Measurements from ENCODE around the gene CLSTN3. TPM values are rescaled to one million over a fixed set of nuclear protein-coding genes. Genes with fewer than 3 reads are reported as not detected.

Gene CLSTN3
- total and polyA plus RNA-seq, 2 experiments from 2014 or later, result 5.0 to 46.9 TPM

DNA sequence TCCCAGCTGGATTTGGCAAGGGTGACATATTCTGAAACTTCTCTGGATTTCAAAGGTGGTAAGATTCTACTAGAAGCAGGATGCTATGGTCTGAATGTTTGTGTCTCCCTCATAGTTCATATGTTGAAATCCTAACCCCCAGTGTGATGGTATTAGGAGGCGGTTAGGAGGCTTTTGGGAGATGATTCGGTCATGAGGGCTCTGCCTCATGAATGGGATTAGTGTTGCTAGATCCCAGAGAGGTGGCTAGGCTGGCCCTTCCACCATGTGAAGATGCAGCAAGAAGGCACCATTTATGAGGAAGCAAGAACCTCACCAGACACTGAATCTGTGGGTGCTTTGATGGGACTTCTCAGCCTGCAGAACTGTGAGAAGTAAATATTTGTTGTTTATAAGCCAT is 48.3 kb downstream of the CLSTN3 start (continued):
- TF ChIP-seq, protein P1, sequence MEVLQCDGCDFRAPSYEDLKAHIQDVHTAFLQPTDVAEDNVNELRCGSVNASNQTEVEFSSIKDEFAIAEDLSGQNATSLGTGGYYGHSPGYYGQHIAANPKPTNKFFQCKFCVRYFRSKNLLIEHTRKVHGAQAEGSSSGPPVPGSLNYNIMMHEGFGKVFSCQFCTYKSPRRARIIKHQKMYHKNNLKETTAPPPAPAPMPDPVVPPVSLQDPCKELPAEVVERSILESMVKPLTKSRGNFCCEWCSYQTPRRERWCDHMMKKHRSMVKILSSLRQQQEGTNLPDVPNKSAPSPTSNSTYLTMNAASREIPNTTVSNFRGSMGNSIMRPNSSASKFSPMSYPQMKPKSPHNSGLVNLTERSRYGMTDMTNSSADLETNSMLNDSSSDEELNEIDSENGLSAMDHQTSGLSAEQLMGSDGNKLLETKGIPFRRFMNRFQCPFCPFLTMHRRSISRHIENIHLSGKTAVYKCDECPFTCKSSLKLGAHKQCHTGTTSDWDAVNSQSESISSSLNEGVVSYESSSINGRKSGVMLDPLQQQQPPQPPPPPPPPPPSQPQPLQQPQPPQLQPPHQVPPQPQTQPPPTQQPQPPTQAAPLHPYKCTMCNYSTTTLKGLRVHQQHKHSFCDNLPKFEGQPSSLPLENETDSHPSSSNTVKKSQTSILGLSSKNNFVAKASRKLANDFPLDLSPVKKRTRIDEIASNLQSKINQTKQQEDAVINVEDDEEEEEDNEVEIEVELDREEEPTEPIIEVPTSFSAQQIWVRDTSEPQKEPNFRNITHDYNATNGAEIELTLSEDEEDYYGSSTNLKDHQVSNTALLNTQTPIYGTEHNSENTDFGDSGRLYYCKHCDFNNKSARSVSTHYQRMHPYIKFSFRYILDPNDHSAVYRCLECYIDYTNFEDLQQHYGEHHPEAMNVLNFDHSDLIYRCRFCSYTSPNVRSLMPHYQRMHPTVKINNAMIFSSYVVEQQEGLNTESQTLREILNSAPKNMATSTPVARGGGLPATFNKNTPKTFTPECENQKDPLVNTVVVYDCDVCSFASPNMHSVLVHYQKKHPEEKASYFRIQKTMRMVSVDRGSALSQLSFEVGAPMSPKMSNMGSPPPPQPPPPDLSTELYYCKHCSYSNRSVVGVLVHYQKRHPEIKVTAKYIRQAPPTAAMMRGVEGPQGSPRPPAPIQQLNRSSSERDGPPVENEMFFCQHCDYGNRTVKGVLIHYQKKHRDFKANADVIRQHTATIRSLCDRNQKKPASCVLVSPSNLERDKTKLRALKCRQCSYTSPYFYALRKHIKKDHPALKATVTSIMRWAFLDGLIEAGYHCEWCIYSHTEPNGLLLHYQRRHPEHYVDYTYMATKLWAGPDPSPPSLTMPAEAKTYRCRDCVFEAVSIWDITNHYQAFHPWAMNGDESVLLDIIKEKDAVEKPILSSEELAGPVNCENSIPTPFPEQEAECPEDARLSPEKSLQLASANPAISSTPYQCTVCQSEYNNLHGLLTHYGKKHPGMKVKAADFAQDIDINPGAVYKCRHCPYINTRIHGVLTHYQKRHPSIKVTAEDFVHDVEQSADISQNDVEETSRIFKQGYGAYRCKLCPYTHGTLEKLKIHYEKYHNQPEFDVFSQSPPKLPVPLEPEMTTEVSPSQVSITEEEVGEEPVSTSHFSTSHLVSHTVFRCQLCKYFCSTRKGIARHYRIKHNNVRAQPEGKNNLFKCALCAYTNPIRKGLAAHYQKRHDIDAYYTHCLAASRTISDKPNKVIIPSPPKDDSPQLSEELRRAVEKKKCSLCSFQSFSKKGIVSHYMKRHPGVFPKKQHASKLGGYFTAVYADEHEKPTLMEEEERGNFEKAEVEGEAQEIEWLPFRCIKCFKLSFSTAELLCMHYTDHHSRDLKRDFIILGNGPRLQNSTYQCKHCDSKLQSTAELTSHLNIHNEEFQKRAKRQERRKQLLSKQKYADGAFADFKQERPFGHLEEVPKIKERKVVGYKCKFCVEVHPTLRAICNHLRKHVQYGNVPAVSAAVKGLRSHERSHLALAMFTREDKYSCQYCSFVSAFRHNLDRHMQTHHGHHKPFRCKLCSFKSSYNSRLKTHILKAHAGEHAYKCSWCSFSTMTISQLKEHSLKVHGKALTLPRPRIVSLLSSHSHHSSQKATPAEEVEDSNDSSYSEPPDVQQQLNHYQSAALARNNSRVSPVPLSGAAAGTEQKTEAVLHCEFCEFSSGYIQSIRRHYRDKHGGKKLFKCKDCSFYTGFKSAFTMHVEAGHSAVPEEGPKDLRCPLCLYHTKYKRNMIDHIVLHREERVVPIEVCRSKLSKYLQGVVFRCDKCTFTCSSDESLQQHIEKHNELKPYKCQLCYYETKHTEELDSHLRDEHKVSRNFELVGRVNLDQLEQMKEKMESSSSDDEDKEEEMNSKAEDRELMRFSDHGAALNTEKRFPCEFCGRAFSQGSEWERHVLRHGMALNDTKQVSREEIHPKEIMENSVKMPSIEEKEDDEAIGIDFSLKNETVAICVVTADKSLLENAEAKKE (CRISPR knock-in tag; IDR thresholded peaks at IDR 0.05), result no peak
- TF ChIP-seq, protein P2, sequence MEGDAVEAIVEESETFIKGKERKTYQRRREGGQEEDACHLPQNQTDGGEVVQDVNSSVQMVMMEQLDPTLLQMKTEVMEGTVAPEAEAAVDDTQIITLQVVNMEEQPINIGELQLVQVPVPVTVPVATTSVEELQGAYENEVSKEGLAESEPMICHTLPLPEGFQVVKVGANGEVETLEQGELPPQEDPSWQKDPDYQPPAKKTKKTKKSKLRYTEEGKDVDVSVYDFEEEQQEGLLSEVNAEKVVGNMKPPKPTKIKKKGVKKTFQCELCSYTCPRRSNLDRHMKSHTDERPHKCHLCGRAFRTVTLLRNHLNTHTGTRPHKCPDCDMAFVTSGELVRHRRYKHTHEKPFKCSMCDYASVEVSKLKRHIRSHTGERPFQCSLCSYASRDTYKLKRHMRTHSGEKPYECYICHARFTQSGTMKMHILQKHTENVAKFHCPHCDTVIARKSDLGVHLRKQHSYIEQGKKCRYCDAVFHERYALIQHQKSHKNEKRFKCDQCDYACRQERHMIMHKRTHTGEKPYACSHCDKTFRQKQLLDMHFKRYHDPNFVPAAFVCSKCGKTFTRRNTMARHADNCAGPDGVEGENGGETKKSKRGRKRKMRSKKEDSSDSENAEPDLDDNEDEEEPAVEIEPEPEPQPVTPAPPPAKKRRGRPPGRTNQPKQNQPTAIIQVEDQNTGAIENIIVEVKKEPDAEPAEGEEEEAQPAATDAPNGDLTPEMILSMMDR (conservative IDR thresholded peaks at IDR 0.05; ENCODE audit: low read depth in 2 of 2), result no peak

DNA sequence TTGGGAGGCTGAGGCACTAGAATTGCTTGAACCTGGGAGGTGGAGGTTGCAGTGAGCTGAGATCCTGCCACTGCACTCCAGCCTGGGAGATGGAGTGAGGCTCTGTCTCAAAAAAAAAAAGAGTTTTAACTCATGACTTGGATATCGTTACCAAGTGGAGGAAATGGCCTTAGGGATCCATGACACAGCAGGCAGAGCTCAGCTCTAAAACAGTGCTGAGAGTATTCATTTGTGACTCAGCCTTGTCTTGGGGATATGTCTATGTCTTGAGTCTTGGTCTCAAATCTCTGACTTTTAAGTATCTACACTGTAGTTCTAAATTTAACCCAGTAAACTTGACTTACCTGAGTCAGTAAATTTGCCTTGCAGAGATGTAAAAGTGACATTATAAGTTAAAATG is 50.5 kb downstream of the CLSTN3 start:
- Mint-ChIP-seq H3K4me3 (no peak overlapping the region), H3K36me3 (ENCODE audit: low read depth) (no peaks in the 10 kb centered on the region; the same call in 1 of the 3 replicates), H3K9me3 (peaks cover 27% of the 10 kb centered on the region), H3K4me1 (no peaks in the 10 kb centered on the region; the same call in 1 of the 3 replicates), H3K27ac (no peak overlapping the region), H3K27me3 (ENCODE audit: insufficient read depth, low read depth, poor library complexity) (peaks cover 4% of the 10 kb centered on the region)
- Histone ChIP-seq H4K20me1 (replicated peaks; ENCODE audit: insufficient read depth) (no peaks in the 10 kb centered on the region), H3K27ac (ENCODE audit: low read depth) (no peak overlapping the region), H3K4me2 (no peak overlapping the region), H3K36me3 (ENCODE audit: insufficient read depth) (no peaks in the 10 kb centered on the region), H3K4me1 (ENCODE audit: insufficient read depth) (no peaks in the 10 kb centered on the region), H3K79me2 (replicated peaks; ENCODE audit: insufficient read depth) (no peaks in the 10 kb centered on the region), H2AFZ (no peak overlapping the region), H3F3A (replicated peaks; ENCODE audit: low read depth) (no peaks in the 10 kb centered on the region), H3K4me3 (no peak overlapping the region), H3K27me3 (ENCODE audit: insufficient read depth) (no peaks in the 10 kb centered on the region), H3K9me2 (ENCODE audit: insufficient read depth) (peaks cover 14% of the 10 kb centered on the region; the same call in 1 of the 2 replicates)
- ATAC-seq (no peak), DNase-seq (ENCODE audit: low spot score) (no peak)
- TF ChIP-seq POLR2AphosphoS5 (IDR thresholded peaks at IDR 0.05; ENCODE audit: low read depth) (no peak), ZNF331 (CRISPR knock-in tag; IDR thresholded peaks at IDR 0.05; ENCODE audit: low read depth) (no peak), CREB1 (CRISPR knock-in tag; IDR thresholded peaks at IDR 0.05; ENCODE audit: low read depth) (no peak)
- TF ChIP-seq, protein P3, sequence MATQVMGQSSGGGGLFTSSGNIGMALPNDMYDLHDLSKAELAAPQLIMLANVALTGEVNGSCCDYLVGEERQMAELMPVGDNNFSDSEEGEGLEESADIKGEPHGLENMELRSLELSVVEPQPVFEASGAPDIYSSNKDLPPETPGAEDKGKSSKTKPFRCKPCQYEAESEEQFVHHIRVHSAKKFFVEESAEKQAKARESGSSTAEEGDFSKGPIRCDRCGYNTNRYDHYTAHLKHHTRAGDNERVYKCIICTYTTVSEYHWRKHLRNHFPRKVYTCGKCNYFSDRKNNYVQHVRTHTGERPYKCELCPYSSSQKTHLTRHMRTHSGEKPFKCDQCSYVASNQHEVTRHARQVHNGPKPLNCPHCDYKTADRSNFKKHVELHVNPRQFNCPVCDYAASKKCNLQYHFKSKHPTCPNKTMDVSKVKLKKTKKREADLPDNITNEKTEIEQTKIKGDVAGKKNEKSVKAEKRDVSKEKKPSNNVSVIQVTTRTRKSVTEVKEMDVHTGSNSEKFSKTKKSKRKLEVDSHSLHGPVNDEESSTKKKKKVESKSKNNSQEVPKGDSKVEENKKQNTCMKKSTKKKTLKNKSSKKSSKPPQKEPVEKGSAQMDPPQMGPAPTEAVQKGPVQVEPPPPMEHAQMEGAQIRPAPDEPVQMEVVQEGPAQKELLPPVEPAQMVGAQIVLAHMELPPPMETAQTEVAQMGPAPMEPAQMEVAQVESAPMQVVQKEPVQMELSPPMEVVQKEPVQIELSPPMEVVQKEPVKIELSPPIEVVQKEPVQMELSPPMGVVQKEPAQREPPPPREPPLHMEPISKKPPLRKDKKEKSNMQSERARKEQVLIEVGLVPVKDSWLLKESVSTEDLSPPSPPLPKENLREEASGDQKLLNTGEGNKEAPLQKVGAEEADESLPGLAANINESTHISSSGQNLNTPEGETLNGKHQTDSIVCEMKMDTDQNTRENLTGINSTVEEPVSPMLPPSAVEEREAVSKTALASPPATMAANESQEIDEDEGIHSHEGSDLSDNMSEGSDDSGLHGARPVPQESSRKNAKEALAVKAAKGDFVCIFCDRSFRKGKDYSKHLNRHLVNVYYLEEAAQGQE (IDR thresholded peaks at IDR 0.05; ENCODE audit: unreplicated experiment), result no peak
